ENCODE measurements around the gene SDK1.

GRCh38 chr7:3318874-3319273, 17.8 kb downstream of the SDK1 start:
- TF ChIP-seq CTCF (IDR thresholded peaks at IDR 0.05) (no peak), REST (IDR thresholded peaks at IDR 0.05) (no peak), EHMT2 (IDR thresholded peaks at IDR 0.05; ENCODE audit: low read depth) (no peak), JUNB (IDR thresholded peaks at IDR 0.05) (no peak), ESRRA (IDR thresholded peaks at IDR 0.05; ENCODE audit: borderline replicate concordance, low read length) (no peak)

All from A549 (cell line).